Sigmoid colon (tissue), 7 donors: Measurements from ENCODE around the gene BMERB1. TPM values are rescaled to one million over a fixed set of nuclear protein-coding genes. Genes with fewer than 3 reads are reported as not detected.
"Not testable (repeated sequence)": the region's sequence is repeated elsewhere in the genome, so short reads cannot be mapped to it uniquely, and the experiment has no call there.

ENCODE experiments used
- DNase-seq: peaks from one replicate; pipeline ENCODE4 v3.0.0-alpha.2; 2019
- H3K27ac ChIP-seq, 4 donors: fragments of 200-600 bp; sonication (generic); one replicate each; pipeline ENCODE4 v1.5.1; 2016 to 2019; ENCODE audit warnings: mild to moderate bottlenecking in 1 of 4
- H3K27me3 ChIP-seq, 3 donors: fragments of 200-600 bp; sonication (generic); one replicate each; pipeline ENCODE4 v1.5.1; 2019; ENCODE audit warnings: mild to moderate bottlenecking in 1 of 3
- H3K36me3 ChIP-seq, 4 donors: fragments of 200-600 bp; sonication (generic); one replicate each; pipeline ENCODE4 v1.5.1; 2016 to 2019
- H3K4me1 ChIP-seq, 4 donors: fragments of 200-600 bp; sonication (generic); one replicate each; pipeline ENCODE4 v1.5.1; 2017 to 2019
- H3K4me3 ChIP-seq, 4 donors: fragments of 200-600 bp; sonication (generic); one replicate each; pipeline ENCODE4 v1.5.1; 2017 to 2019; ENCODE audit warnings: mild to moderate bottlenecking in 2 of 4, moderate library complexity in 1 of 4
- H3K9me3 ChIP-seq, 4 donors: fragments of 200-600 bp in 3 of 4; sonication (generic) in 3 of 4; one replicate each; pipeline versions ENCODE4 v1.5.1 to v1.6.1; 2013 to 2019
- EP300 ChIP-seq, 4 donors: sonication (generic); formaldehyde crosslinking; IDR thresholded peaks; one replicate each; pipeline ENCODE4 v1.6.1; 2017; ENCODE audit warnings: antibody characterized with exemption in 4 of 4
- POLR2A ChIP-seq, 2 donors: fragments of 450-650 bp; IDR thresholded peaks; one replicate each; pipeline ENCODE4 v1.6.1; 2016; ENCODE audit warnings: antibody characterized with exemption in 2 of 2, mild to moderate bottlenecking in 2 of 2, moderate library complexity in 2 of 2
- POLR2AphosphoS5 ChIP-seq, 4 donors: sonication (generic); formaldehyde crosslinking; IDR thresholded peaks; one replicate each; pipeline ENCODE4 v1.6.1; 2017; ENCODE audit warnings: antibody characterized with exemption in 4 of 4
- WGBS, 2 donors: extraction: QIAGEN DNeasy Blood & Tissue Kit; methylation state at CpG; one replicate each; pipeline ENCODE4 v1.1.7; 2013; 5-methylcytosine and 5-hydroxymethylcytosine counted together
- intact Hi-C: fragments of 100-400 bp; cut with DNase I; formaldehyde crosslinking; loops from one replicate; pipeline ENCODE4 v1.15.1; 2023
- polyA plus RNA-seq, 3 donors: library from polyadenylated mRNA; stranded (reverse); fragments of 200-250 nt; gene quantifications; one replicate each; pipeline ENCODE4 v1.2.3, GENCODE V29; 2013
- total RNA-seq, 4 donors: library from RNA; depleted of rRNA; stranded (reverse); fragments of >200 nt; gene quantifications; one replicate each; pipeline ENCODE4 v1.1.0, GENCODE V29; 2016
- TF ChIP-seq, protein P1 (sequence below), 4 experiments: fragments of 450-650 bp in 3 of 4; fragments of 200-600 bp in 1 of 4; IDR thresholded peaks; one replicate each; pipeline ENCODE4 v1.5.1; 2016 to 2019; ENCODE audit warnings: antibody characterized with exemption in 4 of 4, mild to moderate bottlenecking in 3 of 4, moderate library complexity in 2 of 4
- donor health status: healthy with polysubstance abuse.
- donor health status: Bipolar disorder and iron deficiency.
- donor health status: healthy.

BMERB1 gene
- total and polyA plus RNA-seq, 7 donors = 3.7 to 112 (median 63.4) TPM

GRCh38 chr16:15422222-15422621 is 12.2 kb upstream of the BMERB1 start:
- no peak for DNase-seq
- H3K36me3 ChIP-seq = no peaks in the 10 kb centered on the region
- H3K4me1 ChIP-seq = peaks cover 0 to under 1% (median 0%) of the 10 kb centered on the region in 4 donors
- intact Hi-C loops = no loop called here
- WGBS, 2 donors = 59 to 84% methylated on average over 8 of the region's 8 CpGs
- no peak overlapping the region for H3K4me3 ChIP-seq
- no peaks in the 10 kb centered on the region for H3K9me3 ChIP-seq
- no peak overlapping the region for H3K27ac ChIP-seq
- no peaks in the 10 kb centered on the region for H3K27me3 ChIP-seq
- TF ChIP-seq POLR2AphosphoS5 (IDR thresholded peaks at IDR 0.05) (no peak), EP300 (IDR thresholded peaks at IDR 0.05) (no peak), POLR2A (IDR thresholded peaks at IDR 0.05) (no peak)
- TF ChIP-seq, protein P1, sequence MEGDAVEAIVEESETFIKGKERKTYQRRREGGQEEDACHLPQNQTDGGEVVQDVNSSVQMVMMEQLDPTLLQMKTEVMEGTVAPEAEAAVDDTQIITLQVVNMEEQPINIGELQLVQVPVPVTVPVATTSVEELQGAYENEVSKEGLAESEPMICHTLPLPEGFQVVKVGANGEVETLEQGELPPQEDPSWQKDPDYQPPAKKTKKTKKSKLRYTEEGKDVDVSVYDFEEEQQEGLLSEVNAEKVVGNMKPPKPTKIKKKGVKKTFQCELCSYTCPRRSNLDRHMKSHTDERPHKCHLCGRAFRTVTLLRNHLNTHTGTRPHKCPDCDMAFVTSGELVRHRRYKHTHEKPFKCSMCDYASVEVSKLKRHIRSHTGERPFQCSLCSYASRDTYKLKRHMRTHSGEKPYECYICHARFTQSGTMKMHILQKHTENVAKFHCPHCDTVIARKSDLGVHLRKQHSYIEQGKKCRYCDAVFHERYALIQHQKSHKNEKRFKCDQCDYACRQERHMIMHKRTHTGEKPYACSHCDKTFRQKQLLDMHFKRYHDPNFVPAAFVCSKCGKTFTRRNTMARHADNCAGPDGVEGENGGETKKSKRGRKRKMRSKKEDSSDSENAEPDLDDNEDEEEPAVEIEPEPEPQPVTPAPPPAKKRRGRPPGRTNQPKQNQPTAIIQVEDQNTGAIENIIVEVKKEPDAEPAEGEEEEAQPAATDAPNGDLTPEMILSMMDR (IDR thresholded peaks at IDR 0.05) = no peak

- TF ChIP-seq POLR2AphosphoS5 (IDR thresholded peaks at IDR 0.05) (no peak), EP300 (IDR thresholded peaks at IDR 0.05) (no peak), POLR2A (IDR thresholded peaks at IDR 0.05) (no peak)
- TF ChIP-seq, protein P1 (IDR thresholded peaks at IDR 0.05) = no peak
- no peaks in the 10 kb centered on the region for H3K27me3 ChIP-seq
- H3K27ac ChIP-seq = no peak overlapping the region
- 84 to 86% methylated on average over 6 of the region's 6 CpGs for WGBS, 2 donors
- H3K4me1 ChIP-seq = peaks cover 0 to 12% (median 11%) of the 10 kb centered on the region in 4 donors
- no peak for DNase-seq
- intact Hi-C loops = loop anchor here (5.0 kb wide), 2 partner anchors 126 to 766 kb away; no protein-coding TSS in a partner anchor
- no peaks in the 10 kb centered on the region for H3K9me3 ChIP-seq
- no peaks in the 10 kb centered on the region for H3K36me3 ChIP-seq
- H3K4me3 ChIP-seq = no peak overlapping the region
Measured at GRCh38 chr16:15425861-15426260, 8.5 kb upstream of the BMERB1 start.

- intact Hi-C loops = loop anchor here (5.0 kb wide), 2 partner anchors 126 to 766 kb away; no protein-coding TSS in a partner anchor
- peaks cover 0 to 12% (median 11%) of the 10 kb centered on the region in 4 donors for H3K4me1 ChIP-seq
- no peaks in the 10 kb centered on the region for H3K27me3 ChIP-seq
- H3K4me3 ChIP-seq = no peak overlapping the region
- H3K27ac ChIP-seq = no peak overlapping the region
- WGBS, 2 donors = 83 to 87% methylated on average over 6 of the region's 6 CpGs
- no peaks in the 10 kb centered on the region for H3K9me3 ChIP-seq
- H3K36me3 ChIP-seq = no peaks in the 10 kb centered on the region
- DNase-seq = no peak
- TF ChIP-seq EP300 (IDR thresholded peaks at IDR 0.05) (no peak), POLR2AphosphoS5 (IDR thresholded peaks at IDR 0.05) (no peak), POLR2A (IDR thresholded peaks at IDR 0.05) (no peak)
- TF ChIP-seq, protein P1 (IDR thresholded peaks at IDR 0.05) = no peak
Measured at GRCh38 chr16:15426796-15427195, 7.6 kb upstream of the BMERB1 start.

- H3K4me3 ChIP-seq = peak overlapping the region in 1 of 4 donors; percentile 20
- H3K9me3 ChIP-seq = no peaks in the 10 kb centered on the region
- no peaks in the 10 kb centered on the region for H3K27me3 ChIP-seq
- WGBS, 2 donors = 12 to 26% methylated on average over 8 of the region's 8 CpGs
- intact Hi-C loops = loop anchor here (5.0 kb wide), 2 partner anchors 125 to 765 kb away; no protein-coding TSS in a partner anchor
- H3K4me1 ChIP-seq = peaks cover 0 to 12% (median 11%) of the 10 kb centered on the region in 4 donors
- H3K36me3 ChIP-seq = no peaks in the 10 kb centered on the region
- H3K27ac ChIP-seq = peak overlapping the region; percentile 42 to 66 (median 55)
- peak; percentile 83 for DNase-seq
- TF ChIP-seq EP300 (IDR thresholded peaks at IDR 0.05) = no peak
- peak in 2 of 4 donors; percentile 50 for TF ChIP-seq POLR2AphosphoS5 (IDR thresholded peaks at IDR 0.05)
- TF ChIP-seq, protein P1 (IDR thresholded peaks at IDR 0.05) = peak; percentile 46 to 62 (median 60)
- no peak for TF ChIP-seq POLR2A (IDR thresholded peaks at IDR 0.05)
Measured at GRCh38 chr16:15427648-15428239, 6.6 kb upstream of the BMERB1 start.

DNA sequence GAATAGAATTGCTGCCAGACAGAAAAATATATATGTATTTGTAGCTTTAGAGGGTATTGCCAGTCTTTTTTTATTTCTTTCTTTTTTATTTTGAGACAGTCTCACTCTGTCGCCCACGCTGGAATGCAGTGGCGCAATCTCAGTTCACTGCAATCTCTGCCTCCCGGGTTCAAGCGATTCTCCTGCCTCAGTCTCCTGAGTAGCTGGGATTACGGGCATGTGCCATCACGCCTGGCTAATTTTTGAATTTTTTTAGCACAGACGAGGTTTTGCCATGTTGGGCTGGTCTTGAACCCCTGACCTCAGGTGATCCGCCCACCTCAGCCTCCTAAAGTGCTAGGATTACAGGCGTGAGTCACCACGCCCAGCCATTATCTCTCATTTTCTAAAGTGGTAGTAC is 3.5 kb upstream of the BMERB1 start:
- intact Hi-C loops = loop anchor here (10.0 kb wide), 1 partner anchor 214 kb away; the partner anchor contains the start of gene MARF1
- 72 to 86% methylated on average over 11 of the region's 11 CpGs for WGBS, 2 donors

More for the DNA sequence above, 3.5 kb upstream of the BMERB1 start:
- not testable (repeated sequence) for DNase-seq, H3K27ac ChIP-seq, H3K4me3 ChIP-seq, H3K27me3 ChIP-seq, H3K36me3 ChIP-seq, H3K9me3 ChIP-seq
- H3K4me1 ChIP-seq = peaks cover 0 to 28% (median 23%) of the 10 kb centered on the region in 4 donors
